HepG2 (cell line): ENCODE data around the gene RNF168. TPM values are rescaled to one million over a fixed set of nuclear protein-coding genes. Genes with fewer than 3 reads are reported as not detected.

Experiments
- AGO2 ChIP-seq: fragments of 200-400 bp; formaldehyde crosslinking; optimal IDR thresholded peaks from 2 replicates; pipeline ENCODE3; 2017; ENCODE audit warnings: mild to moderate bottlenecking, low read depth, low read length, moderate library complexity
- FOSL2 ChIP-seq: sonication (generic); formaldehyde crosslinking; IDR thresholded peaks from 2 replicates; pipeline ENCODE4 v1.4.0; 2020; ENCODE audit warnings: missing genetic modification reagents
- HNRNPL ChIP-seq: fragments of 200-400 bp; formaldehyde crosslinking; IDR thresholded peaks from 2 replicates; pipeline ENCODE4 v1.6.1; 2017; ENCODE audit warnings: mild to moderate bottlenecking, low read depth, low read length
- NFKBIZ ChIP-seq: IDR thresholded peaks from 2 replicates; pipeline ENCODE4 v1.6.1; 2018; ENCODE audit warnings: missing genetic modification reagents, missing compliant biosample characterization
- ZNF747 ChIP-seq: sonication (generic); formaldehyde crosslinking; IDR thresholded peaks from 2 replicates; pipeline ENCODE4 v1.8.1; 2023; ENCODE audit warnings: missing genetic modification reagents, mild to moderate bottlenecking, borderline replicate concordance
- polyA plus RNA-seq, 8 experiments: library from polyadenylated mRNA; depleted of rRNA in 3 of 8; stranded (reverse) in 7 of 8; unstranded in 1 of 8; fragments of >200 nt; fragmentation: Illumina TruSeq in 4 of 8; extraction: Trizol in 4 of 8; gene quantifications; 2 replicates each; pipeline versions ENCODE4 v1.2.1 to v1.2.3, GENCODE V29; 2011 to 2016; ENCODE audit warnings: low read depth in 4 of 8, missing spikeins in 1 of 8, mixed read lengths in 1 of 8; ENCODE audit not compliant: insufficient read depth in 1 of 8
- total RNA-seq, 5 experiments: library from RNA; depleted of rRNA; stranded (reverse); fragments of >200 nt; fragmentation: Illumina TruSeq; extraction: Trizol; gene quantifications; 2 replicates each; pipeline ENCODE4 v1.2.3, GENCODE V29; 2016; ENCODE audit warnings: low read depth in 1 of 5
- TF ChIP-seq, protein P1 (sequence below): sonication (generic); formaldehyde crosslinking; IDR thresholded peaks from 2 replicates; pipeline ENCODE4 v1.5.0; 2020; ENCODE audit warnings: mild to moderate bottlenecking, missing genetic modification reagents
- TF ChIP-seq, protein P2 (sequence below): sonication (generic); formaldehyde crosslinking; IDR thresholded peaks from 2 replicates; pipeline ENCODE4 v1.8.1; 2022; ENCODE audit warnings: low read depth, mild to moderate bottlenecking, missing genetic modification reagents
- TF ChIP-seq, protein P3 (sequence below): sonication (generic); formaldehyde crosslinking; IDR thresholded peaks from 2 replicates; pipeline ENCODE4 v1.4.0; 2020; ENCODE audit warnings: mild to moderate bottlenecking, low read depth, missing genetic modification reagents

The RNF168 gene
- total and polyA plus RNA-seq, 2 of the 13 experiments (the other 11 are each of a cell fraction or from before 2014, with no cell fraction given): 3.7 to 22.9 TPM

DNA sequence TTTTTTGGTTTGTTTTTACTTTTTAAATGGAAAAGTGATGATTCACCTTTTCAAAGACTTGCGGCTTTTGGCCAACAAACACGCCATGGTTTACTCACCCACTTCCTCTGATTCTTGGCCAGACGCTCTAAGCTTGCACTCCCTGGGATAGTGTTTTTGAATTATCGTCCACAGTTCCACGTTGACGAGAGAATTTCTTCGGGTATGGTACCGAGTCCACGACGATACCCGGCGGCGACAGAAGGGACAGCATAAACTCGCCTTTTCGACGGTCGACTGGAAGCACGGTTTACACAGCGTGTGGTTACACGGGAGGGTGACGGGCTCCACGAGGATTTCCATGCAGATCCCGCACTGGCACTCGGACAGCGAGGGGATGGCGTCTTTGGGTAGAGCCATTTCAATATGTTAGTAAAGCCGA lies 783 bp downstream of the RNF168 start (continued):
- TF ChIP-seq, protein P1, sequence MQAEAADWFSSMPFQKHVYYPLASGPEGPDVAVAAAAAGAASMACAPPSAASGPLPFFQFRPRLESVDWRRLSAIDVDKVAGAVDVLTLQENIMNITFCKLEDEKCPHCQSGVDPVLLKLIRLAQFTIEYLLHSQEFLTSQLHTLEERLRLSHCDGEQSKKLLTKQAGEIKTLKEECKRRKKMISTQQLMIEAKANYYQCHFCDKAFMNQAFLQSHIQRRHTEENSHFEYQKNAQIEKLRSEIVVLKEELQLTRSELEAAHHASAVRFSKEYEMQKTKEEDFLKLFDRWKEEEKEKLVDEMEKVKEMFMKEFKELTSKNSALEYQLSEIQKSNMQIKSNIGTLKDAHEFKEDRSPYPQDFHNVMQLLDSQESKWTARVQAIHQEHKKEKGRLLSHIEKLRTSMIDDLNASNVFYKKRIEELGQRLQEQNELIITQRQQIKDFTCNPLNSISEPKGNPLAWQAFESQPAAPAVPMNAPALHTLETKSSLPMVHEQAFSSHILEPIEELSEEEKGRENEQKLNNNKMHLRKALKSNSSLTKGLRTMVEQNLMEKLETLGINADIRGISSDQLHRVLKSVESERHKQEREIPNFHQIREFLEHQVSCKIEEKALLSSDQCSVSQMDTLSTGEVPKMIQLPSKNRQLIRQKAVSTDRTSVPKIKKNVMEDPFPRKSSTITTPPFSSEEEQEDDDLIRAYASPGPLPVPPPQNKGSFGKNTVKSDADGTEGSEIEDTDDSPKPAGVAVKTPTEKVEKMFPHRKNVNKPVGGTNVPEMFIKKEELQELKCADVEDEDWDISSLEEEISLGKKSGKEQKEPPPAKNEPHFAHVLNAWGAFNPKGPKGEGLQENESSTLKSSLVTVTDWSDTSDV (CRISPR knock-in tag): no peak
- TF ChIP-seq FOSL2 (CRISPR knock-in tag) (peak; percentile 46; the same call in 1 of the 2 replicates), ZNF747 (CRISPR knock-in tag) (peak; percentile 32; the same call in 1 of the 2 replicates), NFKBIZ (0 out of 2 replicates have a peak, but pooled peaks have one; percentile 40), HNRNPL (no peak), AGO2 (no peak)
- TF ChIP-seq, protein P2, sequence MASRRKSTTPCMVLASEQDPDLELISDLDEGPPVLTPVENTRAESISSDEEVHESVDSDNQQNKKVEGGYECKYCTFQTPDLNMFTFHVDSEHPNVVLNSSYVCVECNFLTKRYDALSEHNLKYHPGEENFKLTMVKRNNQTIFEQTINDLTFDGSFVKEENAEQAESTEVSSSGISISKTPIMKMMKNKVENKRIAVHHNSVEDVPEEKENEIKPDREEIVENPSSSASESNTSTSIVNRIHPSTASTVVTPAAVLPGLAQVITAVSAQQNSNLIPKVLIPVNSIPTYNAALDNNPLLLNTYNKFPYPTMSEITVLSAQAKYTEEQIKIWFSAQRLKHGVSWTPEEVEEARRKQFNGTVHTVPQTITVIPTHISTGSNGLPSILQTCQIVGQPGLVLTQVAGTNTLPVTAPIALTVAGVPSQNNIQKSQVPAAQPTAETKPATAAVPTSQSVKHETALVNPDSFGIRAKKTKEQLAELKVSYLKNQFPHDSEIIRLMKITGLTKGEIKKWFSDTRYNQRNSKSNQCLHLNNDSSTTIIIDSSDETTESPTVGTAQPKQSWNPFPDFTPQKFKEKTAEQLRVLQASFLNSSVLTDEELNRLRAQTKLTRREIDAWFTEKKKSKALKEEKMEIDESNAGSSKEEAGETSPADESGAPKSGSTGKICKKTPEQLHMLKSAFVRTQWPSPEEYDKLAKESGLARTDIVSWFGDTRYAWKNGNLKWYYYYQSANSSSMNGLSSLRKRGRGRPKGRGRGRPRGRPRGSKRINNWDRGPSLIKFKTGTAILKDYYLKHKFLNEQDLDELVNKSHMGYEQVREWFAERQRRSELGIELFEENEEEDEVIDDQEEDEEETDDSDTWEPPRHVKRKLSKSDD: no peak; the same call in 1 of the 2 replicates
- TF ChIP-seq, protein P3, sequence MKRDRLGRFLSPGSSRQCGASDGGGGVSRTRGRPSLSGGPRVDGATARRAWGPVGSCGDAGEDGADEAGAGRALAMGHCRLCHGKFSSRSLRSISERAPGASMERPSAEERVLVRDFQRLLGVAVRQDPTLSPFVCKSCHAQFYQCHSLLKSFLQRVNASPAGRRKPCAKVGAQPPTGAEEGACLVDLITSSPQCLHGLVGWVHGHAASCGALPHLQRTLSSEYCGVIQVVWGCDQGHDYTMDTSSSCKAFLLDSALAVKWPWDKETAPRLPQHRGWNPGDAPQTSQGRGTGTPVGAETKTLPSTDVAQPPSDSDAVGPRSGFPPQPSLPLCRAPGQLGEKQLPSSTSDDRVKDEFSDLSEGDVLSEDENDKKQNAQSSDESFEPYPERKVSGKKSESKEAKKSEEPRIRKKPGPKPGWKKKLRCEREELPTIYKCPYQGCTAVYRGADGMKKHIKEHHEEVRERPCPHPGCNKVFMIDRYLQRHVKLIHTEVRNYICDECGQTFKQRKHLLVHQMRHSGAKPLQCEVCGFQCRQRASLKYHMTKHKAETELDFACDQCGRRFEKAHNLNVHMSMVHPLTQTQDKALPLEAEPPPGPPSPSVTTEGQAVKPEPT (CRISPR knock-in tag): 0 out of 2 replicates have a peak, but pooled peaks have one; percentile 9
